ENCODE data around the gene GDNF.

GDNF gene

DNA sequence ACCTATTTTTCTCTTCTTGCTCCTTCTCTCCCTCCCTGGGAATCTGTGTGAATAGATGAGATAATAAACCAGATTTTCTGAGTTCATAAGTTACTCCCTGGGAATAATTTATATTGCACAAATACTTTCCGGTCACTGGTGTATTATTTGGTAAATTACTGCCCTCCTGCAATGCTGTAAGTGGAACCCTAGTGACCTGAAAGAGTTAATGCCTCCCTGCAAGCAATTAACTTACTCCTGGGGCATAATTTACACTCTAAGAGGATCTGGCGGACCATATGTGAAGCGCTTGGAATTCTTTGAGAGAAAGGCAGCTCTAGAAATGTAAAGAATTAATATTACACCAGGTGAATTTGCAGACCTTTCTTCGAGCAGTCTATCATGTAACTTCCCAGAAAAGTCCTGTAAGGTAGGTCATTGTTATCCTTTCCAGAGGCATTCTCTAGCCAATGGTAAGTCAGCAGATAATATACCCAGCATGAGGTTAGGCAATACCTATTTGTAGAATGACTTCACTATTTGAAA, 7.0 kb upstream of the GDNF start:
- DNase-seq: no peak

DNA sequence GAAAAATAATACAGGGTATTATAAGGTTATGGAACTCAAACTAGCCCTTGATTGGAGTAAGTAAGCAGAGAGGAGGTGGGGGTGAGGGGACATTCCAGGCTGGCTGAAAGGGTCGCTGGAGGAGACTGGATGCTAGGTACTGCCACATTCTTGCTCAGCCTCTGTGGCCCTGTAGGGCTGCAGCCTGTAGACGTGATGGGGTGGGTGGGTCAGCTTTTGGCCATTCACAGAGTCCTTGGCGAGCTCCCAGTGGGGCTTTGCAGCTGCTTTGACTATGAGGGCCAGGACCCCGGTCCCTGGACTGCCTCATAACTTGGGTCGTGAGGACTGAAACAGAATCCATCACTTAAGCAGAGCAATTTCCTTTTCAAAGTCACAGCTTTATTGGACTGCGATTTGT, 4.2 kb upstream of the GDNF start:
- no peak for DNase-seq

DNA sequence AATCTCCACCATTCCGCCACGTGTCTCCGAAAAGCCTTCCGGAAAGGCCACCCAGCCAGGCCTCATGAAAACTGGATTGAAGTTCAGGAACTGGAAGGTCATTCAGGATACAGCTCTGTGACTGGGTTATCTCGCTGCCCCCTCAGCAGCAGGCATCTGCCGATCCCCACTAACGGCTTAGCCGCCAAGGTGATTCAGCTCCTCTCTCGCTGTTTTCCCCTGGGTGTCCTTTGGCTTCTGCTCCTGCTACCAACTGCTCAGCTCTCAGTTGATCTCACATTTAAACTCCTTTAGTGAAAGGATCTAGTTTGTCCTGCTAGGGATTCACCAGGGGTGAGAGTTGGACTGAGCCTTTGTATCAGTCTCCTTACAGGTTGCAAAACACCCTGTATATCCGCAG, 2.2 kb upstream of the GDNF start:
- no peak for DNase-seq

DNA sequence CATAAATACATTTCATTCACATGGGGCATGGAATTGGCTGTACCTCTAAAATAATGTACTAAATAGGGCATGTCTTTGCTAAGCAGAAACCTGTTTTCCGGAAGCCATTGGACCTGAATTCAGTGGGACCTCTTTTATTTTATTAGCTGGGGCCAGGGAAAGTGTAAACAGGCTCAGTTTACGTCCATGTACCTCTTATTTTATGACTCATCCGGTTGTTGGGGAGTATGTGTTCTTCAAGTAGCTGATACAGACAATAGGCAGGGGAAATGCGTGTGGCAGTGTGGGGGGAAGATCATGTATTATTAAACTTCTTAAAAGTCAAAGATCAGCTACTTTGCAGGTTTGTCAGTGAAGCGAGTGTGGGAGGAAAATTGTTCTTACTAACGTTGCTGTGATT, 1.4 kb upstream of the GDNF start:
- no peak for DNase-seq

DNA sequence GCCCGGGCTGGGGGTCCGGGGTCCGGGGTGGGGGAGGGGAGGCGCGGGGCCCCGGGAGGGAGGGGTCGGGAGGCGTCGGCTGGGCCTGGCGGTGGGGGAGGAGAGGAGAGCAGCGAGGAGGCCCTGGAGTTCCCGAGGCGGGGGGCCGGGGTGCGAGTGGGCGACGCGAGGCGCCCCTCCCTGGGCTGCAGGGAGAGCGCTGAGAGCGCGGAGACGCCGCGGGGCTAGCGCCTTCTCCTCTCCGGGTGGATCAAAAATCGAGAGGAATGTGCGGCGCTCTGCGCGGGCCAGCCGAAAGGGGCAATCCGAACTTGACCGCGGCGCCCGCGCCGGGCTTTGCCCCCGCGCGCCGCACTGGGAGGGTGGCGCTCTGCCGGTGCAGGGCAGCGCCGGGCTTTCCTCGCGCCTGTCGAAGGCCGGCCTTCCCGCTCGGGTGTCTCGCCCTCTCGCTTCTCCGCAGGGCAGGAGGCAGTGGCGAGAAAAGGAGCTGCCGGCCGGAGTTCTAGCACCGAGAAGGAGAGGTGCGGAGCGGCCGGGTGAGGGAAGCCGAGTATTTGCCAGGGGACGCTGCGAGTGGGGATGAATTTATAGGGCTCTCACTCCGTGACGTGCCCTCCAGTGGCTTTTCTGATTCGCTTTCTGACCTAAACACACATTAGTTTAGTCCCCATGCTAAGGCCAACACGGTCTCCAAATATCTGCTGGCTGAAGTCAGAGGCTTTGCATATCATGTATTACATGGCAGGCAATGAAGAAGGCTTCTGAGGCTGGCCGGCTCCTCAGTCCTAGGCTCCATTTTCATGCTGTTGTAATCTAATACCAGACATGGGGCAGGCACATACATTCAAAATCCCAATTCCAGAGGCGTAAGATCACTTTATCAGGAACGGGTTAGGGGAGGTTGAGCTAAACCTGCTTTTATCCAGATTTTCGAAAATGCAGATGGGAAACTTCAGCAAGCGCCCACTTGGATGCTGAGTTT, 503 bp upstream of the GDNF start:
- DNase-seq: no peak

DNA sequence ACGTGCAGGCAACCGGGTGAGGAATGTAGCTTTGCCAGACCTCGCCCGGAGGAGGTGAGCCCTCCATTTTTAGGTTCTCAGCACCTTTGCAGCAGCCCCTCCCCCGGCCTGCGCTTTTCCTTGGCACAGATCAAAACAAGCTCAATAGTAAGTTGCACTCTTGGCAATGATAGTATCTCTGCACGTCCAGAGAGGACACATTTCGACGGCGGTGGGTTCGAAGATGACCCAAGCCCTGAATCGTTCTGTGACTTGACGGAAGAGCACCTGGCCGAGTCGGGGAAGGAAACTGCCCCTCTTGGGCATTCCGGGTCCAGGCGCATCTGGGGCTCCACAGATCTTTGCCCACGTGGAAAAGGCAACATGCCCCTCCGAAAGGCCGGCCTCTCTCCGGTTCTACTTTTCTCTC, 904 bp downstream of the GDNF start:
- DNase-seq: no peak

DNA sequence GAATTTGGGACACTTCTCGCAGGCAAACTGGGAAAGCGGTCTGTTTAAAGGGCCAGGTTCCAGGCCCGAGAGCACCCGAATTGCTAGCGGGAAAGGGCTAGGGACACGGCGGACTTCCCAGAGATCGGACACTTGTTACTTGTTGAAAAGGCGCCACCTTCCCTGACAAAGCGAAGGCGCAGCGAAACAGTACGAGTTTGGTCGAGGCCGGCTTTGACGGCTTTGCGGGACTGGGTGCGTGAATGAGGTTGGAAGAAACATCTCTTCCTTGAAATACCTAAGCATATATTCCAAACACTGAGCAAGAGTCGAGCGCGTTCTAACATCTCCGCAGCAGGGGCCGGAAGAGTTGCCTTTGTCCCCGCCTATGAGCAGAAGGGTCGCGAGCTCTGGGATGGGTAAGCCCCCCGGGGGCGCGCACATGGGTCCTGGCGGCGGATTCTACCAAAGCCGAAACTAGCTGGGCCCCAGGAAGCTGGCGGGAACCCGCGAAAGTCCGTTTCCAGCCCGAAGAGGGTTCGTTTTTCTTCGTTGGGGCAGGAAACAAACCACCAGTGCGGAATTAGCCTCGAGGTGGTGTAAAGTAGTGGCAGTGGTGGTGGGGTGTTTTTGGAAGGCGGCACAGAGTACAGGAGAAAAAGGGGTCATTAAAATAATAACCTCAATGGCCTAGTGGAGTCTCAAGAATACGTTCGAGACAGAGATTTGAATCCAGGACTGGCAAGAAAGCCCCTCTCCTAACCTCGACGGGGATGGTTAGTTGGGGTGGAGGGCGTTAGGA, 1.5 kb downstream of the GDNF start:
- no peak for DNase-seq

DNA sequence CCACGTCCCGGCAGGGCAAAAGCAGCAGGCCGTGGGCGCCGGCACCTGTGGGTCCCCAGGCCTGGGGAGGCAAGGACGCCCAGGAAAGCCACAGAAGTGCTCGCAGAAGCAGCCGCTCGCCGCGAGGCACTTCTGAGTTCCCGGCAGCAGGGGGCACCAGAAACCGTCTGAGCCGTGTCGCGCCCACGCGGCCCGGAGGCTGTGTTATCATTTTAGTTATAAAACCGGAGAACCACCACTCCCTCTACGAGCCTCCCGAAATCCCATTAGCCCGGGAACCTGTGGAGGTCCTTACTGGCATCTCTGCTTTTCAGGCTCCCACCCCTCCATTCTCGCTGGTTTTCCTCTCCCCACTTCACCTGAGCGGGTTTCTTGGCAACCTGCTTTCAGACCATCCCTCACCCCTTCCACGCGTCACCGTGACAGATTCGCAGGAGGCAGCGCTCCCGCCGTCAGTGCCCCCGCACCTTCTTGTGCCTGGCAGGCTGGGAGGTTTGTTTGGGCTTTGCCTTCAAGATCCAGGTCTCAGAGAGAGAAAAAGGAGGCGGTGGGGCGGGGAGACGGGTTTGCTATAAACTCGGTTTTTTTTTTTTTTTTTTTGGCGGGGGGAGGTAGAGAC, 2.3 kb downstream of the GDNF start:
- no peak for DNase-seq

DNA sequence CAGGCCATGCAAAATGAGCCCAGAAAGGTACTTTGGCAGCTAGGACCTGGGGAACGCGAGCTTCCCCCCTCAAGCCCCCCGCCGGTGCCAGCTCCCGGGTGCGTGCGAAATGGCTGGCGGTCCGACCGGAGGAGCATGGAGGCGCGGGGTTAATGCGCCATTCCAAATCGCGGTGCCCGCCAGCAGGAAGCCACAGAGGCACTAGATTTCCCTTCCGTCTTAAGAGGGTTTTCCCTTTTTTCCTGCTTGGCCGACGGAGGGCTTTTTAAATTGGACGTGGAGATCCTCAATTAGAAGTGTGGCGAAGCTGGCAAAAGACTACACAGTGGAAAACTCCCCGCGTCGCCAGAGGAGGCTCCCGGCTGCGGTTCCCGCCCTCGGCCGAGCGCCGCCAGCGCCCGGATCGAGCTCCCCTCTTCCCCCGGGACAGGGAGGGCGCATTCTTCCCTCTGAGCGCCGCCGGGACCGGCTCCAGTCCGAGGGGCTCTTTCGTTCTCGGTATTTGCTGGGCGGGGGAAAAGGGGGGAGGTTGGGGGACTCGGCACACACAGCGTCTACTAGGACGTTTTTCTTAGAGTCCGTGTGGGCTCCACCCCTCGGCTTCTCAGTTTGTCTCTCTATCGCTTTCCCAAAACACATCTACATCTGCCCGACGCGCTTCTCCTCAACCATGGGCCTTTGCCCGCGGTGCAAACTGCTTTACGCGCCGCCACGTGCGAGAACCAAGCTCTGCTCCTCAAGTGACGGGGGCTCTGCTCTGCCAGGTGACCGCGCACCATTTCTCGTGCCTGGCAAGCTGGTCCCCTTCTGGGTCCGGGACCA, 3.0 kb downstream of the GDNF start:
- DNase-seq: no peak

DNA sequence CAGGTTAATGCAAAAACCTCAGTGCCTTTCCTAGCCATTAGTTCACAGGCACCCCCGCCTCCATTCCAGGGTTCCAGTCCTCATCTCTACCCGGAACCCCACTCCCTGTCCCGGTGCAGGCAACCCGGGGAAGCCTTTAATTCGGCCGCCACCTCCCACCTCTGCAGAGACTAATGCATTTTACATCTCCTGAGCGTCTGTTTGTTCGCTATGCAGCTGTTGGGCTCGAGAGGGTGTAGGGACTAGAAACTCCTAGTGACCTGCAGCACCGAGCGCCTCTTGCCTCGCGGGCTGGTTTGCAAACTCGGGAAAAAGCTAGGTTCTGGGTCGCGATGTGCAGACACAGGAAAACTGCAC, 3.6 kb downstream of the GDNF start:
- DNase-seq: no peak

DNA sequence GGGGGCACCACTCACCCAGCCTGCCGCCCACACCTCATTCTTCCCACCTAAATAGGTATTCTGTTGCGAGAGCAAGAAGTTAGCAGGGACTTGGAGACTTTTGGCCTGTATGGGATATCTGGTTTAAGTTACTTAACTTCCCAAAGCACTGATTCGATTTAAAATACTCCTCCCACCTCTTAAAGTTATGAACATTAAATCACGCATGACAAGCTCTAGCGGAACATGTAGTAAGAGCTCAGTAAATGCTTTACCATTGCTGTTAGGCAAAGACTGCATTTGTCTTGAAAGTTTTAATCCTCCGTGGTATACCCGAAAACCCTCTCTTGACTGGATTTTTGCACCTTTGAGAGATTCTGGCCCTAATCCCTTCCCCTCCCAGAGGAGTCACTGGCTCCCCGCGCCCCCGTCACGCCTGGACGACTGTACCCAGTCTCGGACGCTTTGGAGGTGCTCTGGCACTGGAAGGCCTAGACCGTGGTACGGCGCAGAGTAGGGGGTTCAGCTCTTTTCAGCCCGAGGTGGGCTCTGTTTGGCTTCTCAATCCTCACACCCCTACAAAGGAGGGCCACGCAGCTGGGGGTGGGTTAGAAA, 4.4 kb downstream of the GDNF start:
- DNase-seq: no peak

DNA sequence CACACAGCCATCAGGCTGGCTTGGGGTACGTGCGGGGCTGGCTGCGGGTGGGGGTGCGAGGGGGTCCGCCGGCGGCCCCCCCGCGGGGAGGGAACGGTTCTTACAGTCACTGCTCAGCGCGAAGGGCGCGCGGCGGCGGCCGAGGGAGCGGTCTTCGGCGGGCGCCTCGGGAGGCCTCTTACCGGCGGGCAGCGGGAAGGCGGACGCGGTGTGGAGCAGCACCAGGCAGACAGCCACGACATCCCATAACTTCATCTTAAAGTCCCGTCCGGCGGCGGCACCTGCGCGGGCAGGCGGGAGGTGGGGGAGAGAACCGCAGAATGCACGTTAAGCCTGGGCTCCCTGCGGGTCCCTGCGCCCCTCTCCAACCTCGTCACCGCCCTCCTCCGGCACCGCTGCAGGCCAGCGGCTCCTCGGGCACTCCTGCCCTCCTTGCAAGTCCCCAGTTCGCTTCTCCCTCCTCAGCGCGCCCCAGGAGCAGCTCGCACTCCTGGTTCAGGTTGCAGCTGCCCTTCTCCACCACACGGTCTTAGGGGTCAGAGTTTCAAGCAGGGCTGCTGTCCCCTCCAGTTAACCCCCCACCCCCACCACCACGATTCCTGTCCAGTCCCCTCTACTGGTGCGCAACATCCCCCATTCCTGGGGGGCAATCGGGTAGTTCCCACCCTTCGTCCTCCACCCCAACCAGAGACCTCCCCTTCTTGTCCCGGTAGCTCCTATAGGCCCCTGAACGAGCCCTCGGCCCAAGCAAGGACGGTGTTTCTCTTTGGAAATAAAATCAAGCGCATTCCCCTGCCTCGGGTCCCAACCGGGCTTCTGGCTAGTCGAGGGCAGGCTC, 5.1 kb downstream of the GDNF start:
- DNase-seq: no peak

DNA sequence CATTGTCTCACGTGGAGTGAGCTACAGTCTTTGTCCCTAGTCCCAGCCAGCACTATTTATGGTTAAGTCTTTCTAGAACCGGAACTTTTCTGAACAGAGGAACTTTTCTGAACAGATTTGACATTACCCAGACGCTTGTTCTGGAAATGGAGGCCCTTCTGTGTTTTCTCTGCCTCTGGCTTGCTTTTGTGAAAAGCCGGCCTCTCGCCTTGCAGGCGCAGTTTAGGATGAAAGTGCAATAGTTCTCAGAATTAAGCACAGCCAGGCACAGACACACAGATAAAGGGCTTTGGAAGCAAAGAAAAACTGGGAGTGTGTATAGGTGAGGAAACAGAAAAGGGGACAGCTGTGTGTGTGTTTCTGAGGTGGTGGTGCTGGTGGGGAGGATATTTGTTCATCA, 5.9 kb downstream of the GDNF start:
- DNase-seq: no peak

DNA sequence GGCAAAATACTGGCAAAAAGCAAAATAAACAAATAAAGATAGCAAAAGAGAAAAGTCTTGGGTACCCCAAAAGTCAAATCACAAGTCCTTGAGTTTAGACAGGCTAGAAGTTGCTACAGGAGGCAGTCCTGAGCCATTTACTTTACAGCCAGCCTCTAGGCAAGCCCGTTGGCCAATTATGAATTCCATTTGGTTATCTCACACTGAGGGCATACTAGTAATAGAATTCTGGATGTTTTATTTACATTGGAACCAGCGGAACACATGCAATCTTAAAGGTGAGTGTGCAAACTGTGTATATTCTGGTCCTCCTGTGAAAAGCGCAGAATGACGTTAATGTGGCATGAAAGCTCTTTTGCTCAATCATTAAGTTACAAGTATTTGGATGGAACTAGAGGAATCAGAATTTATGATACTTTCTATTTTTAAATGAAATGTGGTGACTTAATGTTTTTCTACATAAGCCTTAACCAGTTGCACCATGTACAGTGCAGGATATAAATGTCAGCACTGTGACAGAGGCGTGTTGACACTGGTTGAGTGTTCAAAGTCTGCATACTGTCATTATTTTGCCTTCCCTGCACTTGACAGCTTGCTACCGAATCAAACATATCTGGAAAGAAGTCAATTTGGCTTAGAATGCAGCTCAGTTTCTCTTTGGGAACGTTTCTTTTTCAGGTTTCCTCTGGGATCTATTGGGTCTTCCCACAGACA, 7.9 kb downstream of the GDNF start:
- no peak for DNase-seq

DNA sequence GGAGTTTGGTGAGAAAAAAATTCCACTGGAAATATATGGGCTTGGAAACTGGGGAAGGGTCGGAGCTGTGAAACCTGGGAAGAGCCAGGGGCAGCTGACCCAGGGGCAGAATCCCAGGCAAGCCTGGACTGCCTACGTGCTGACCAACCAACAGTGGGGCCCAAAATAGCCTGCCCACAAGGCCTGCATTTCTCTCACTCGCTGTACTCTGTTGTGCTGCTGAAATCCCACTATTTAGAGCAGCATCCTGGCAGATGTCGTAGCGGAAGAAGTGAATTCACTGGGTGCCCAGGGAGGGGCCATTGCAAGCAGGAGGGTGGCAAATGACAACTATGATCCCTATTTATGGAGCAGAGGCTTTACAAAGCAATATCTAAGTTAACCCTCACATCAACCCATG, 9.5 kb downstream of the GDNF start:
- DNase-seq: no peak

DNA sequence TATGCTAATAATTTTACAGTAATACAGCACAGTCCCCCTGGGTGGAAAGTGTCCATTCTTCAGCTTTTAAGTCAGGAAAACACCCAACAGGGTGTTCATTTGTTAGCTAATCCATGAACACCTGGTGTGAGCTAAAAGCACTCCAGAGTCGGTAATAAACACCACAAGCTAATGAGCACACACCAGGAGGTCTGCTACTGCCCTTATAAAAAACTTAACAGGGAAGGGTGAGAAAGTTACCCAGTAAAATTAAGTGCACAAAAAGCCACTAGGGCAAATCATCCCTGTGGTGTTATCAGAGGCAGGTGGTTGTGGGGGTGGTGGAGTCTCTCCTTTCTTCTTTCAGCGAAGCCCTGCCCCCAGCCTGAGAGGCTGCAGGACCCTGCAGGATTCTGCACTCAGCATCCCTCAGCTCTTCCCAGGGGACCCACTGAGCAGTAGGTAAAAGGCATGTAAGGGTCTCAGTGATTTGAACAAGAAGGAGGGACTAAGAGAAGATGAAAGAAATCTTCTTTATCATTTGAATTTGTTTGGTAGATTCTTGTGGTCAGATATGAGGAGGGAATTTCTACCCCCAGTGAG, 14.4 kb downstream of the GDNF start:
- no peak for DNase-seq

DNA sequence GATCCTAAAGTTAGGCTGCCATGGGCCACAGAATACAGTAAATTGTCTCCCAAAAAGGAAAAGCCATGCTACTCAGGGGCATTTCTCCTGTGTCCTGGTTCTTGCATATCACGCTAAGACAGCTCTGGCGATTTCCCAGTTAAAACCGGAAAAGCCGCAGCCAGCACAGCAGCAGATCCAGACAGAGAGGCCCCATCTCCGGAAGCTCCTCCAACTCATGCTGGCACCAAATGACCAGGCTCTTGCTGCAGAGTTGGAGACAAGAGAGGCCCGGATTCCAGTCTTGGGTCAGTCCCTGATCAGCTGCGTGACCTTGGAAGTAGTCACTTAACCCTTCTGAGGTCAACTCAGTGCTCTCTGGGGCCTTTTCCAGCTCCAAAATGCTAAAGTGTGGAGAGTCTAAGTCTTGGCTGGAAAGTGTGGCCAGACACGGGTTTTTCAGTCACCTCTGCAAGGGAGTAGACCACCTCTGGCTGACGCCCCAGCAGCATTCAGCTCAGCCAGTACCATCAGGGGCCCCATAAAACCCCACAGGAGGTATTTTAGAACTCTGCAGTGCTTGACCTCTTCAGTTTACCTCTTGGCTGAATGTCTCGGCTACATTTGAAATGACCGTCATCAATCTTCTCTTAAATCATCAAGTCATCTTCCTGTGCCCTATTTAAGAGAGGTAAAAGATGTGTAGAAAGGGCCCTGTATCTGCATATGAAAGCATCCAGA, 16.2 kb downstream of the GDNF start:
- no peak for DNase-seq

DNA sequence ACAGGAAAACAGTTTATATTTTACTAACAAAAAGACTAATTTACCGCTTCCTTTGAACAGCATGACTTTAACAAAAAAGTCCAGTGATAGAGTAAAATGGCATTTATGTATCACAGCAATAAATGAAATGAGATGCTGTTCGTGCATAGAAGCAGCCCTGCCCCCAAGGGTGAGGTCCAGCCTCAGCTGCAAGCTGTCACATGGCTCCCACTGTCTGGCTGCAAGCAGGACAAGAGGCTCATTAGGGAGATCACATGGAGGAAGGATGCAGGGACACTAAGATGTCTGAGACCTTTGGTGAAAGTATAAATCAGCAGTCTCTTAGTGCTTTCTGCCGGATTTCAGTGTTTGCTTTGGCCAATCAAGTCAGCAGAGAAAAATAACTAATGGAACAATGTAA, 23.0 kb downstream of the GDNF start:
- DNase-seq: no peak

DNA sequence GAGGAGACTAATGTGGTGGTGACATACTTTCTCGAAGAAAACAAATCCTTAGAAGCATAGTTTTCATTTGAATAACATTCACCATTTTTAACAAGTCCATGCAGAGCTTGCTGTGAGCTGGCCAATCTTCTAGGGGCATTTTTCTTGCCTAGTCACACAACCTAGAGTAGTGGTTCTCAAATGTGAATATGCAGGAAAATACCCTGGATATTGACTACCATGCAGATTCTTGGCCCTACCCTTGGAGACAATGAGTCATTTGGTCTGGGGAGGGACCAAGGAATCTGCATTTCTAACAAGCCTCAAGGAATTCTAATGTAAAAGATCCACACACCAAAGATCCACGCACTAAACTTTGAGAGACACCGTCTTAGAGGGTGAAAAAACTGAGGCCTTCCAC, 23.5 kb downstream of the GDNF start:
- DNase-seq: no peak

DNA sequence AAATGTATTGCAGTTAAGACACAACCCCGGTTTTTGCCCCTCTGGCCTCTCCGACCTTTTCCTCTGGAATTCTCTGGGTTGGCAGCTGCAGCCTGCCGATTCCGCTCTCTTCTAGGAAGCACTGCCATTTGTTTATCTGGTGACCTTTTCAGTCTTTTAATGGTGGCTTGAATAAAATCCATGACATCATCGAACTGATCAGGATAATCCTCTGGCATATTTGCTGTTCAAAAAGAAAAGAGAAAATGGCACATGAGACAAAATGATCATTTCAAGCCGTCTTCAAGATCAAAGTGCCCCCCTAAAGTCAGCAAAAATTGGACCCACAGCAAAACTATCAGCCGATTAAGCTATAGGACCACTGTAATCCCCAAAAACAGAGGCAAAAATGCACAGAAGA, 23.9 kb downstream of the GDNF start:
- DNase-seq: no peak
